H1 (cell line): Measurements from ENCODE around the gene TLE4. TPM values are rescaled to one million over a fixed set of nuclear protein-coding genes. Genes with fewer than 3 reads are reported as not detected.
A peak's percentile ranks its signal among the peaks of the same experiment; 100 is the strongest.

ENCODE experiments used
- CTCF ChIA-PET: fragments of 300-600 bp; sonication (Branson Sonifier 250); formaldehyde crosslinking; loops from one replicate; lab custom pipeline; 2021; ENCODE audit not compliant: partially characterized antibody; lab: Charles Lee
- POLR2A ChIA-PET: fragments of 300-600 bp; sonication (Branson Sonifier 250); formaldehyde crosslinking; loops from one replicate; lab custom pipeline; 2021; ENCODE audit warnings: inconsistent platforms; ENCODE audit not compliant: partially characterized antibody; lab: Charles Lee
- DNase-seq, 2 experiments: peaks; one replicate each; pipeline versions ENCODE4 v3.0.0 to v3.0.0-alpha.2; 2010 to 2022; ENCODE audit warnings: low spot score in 2 of 2, low read depth in 1 of 2, mixed read lengths in 1 of 2
- FAIRE-seq: peaks from 2 replicates; lab custom pipeline; 2011; peaks lifted over from hg19 to GRCh38; lab: Jason Lieb, UNC
- H2AFZ ChIP-seq: 2 replicates; pipeline ENCODE4 v1.8.1; 2012; ENCODE audit warnings: low read length, inconsistent platforms
- H2AK5ac ChIP-seq: 2 replicates; pipeline ENCODE4 v1.6.1; 2013; ENCODE audit warnings: low read depth, low read length
- H2BK120ac ChIP-seq: replicated peaks from 2 replicates; pipeline ENCODE3; 2013; ENCODE audit warnings: low read depth, low read length, inconsistent platforms
- H2BK12ac ChIP-seq: 2 replicates; pipeline ENCODE4 v1.6.1; 2013; ENCODE audit warnings: low read depth, low read length
- H2BK15ac ChIP-seq: 2 replicates; pipeline ENCODE4 v1.6.1; 2013; ENCODE audit warnings: low read length
- H2BK20ac ChIP-seq: 2 replicates; pipeline ENCODE4 v1.6.1; 2013; ENCODE audit warnings: low read length
- H2BK5ac ChIP-seq: 2 replicates; pipeline ENCODE4 v1.6.1; 2013; ENCODE audit warnings: low read depth, low read length
- H3K14ac ChIP-seq: 2 replicates; pipeline ENCODE4 v1.6.1; 2013; ENCODE audit warnings: inconsistent platforms; ENCODE audit not compliant: insufficient read length
- H3K18ac ChIP-seq: 2 replicates; pipeline ENCODE4 v1.6.1; 2013; ENCODE audit warnings: low read length; ENCODE audit errors: extremely low read depth
- H3K23ac ChIP-seq: 2 replicates; pipeline ENCODE4 v1.6.1; 2013; ENCODE audit warnings: inconsistent platforms; ENCODE audit not compliant: insufficient read length
- H3K23me2 ChIP-seq: 2 replicates; pipeline ENCODE4 v1.6.1; 2013; ENCODE audit warnings: low read depth, low read length
- H3K27ac ChIP-seq: 2 replicates; pipeline ENCODE4 v1.6.1; 2011; ENCODE audit warnings: low read depth, low read length, inconsistent platforms
- H3K27me3 ChIP-seq, 4 experiments: replicated peaks in 1 of 4; 1 replicate in 1 of 4; 2 replicates in 3 of 4; pipeline versions ENCODE4 v1.6.1 to v1.8.1; 2011 to 2013; ENCODE audit warnings: low read length in 3 of 4, mild to moderate bottlenecking in 3 of 4, inconsistent platforms in 2 of 4, mixed read lengths in 2 of 4, moderate library complexity in 1 of 4; ENCODE audit not compliant: control insufficient read depth in 3 of 4, insufficient read depth in 3 of 4; ENCODE audit errors: extremely low read depth in 1 of 4
- H3K36me3 ChIP-seq, 4 experiments: 2 replicates each; pipeline versions ENCODE4 v1.6.1 to v1.8.1; 2011 to 2013; ENCODE audit warnings: mild to moderate bottlenecking in 4 of 4, low read length in 3 of 4, moderate library complexity in 2 of 4, control low read depth in 1 of 4, inconsistent platforms in 1 of 4; ENCODE audit not compliant: insufficient read depth in 4 of 4, control insufficient read depth in 2 of 4
- H3K4ac ChIP-seq: replicated peaks from 2 replicates; pipeline ENCODE3; 2013; ENCODE audit warnings: low read length, low read depth, mixed read lengths, inconsistent platforms; ENCODE audit not compliant: insufficient read length
- H3K4me1 ChIP-seq, 4 experiments: replicated peaks in 1 of 4; 1 replicate in 1 of 4; 2 replicates in 3 of 4; pipeline versions ENCODE4 v1.6.1 to v1.8.1; 2011 to 2013; ENCODE audit warnings: low read length in 3 of 4, inconsistent platforms in 2 of 4, mixed read lengths in 1 of 4; ENCODE audit not compliant: insufficient read depth in 4 of 4, control insufficient read depth in 3 of 4
- H3K4me2 ChIP-seq, 2 experiments: 2 replicates each; pipeline versions ENCODE4 v1.6.1 to v1.8.1; 2011 to 2013; ENCODE audit warnings: low read depth in 2 of 2, low read length in 2 of 2, control low read depth in 1 of 2, inconsistent platforms in 1 of 2, mild to moderate bottlenecking in 1 of 2; ENCODE audit not compliant: insufficient read depth in 1 of 2
- H3K4me3 ChIP-seq, 4 experiments: fragments of 200-600, 300-600 bp in 1 of 4; sonication (generic), shearing (Covaris generic), sonication (Bioruptor Twin) in 1 of 4; 2 replicates each; pipeline versions ENCODE4 v1.5.1 to v1.8.1; 2011 to 2016; ENCODE audit warnings: low read length in 4 of 4, low read depth in 3 of 4, control low read depth in 2 of 4, inconsistent platforms in 2 of 4, mild to moderate bottlenecking in 2 of 4, mixed read lengths in 1 of 4, moderate library complexity in 1 of 4; ENCODE audit not compliant: insufficient read depth in 2 of 4; ENCODE audit errors: extremely low read depth in 1 of 4
- H3K56ac ChIP-seq: replicated peaks from 2 replicates; pipeline ENCODE3; 2013; ENCODE audit warnings: low read depth, mild to moderate bottlenecking, mixed read lengths, low read length, inconsistent platforms; ENCODE audit not compliant: insufficient read length
- H3K79me1 ChIP-seq: 2 replicates; pipeline ENCODE4 v1.6.1; 2013; ENCODE audit warnings: low read depth, low read length, control low read depth
- H3K79me2 ChIP-seq, 2 experiments: 2 replicates each; pipeline versions ENCODE4 v1.6.1 to v1.8.1; 2012 to 2013; ENCODE audit warnings: low read length in 2 of 2, mild to moderate bottlenecking in 2 of 2, inconsistent platforms in 1 of 2; ENCODE audit not compliant: insufficient read depth in 2 of 2, control insufficient read depth in 1 of 2
- H3K9ac ChIP-seq, 4 experiments: replicated peaks in 1 of 4; 1 replicate in 1 of 4; 2 replicates in 3 of 4; pipeline versions ENCODE4 v1.6.1 to v1.8.1; 2011 to 2013; ENCODE audit warnings: low read depth in 3 of 4, low read length in 3 of 4, control low read depth in 2 of 4, mild to moderate bottlenecking in 2 of 4, moderate library complexity in 2 of 4, inconsistent platforms in 1 of 4; ENCODE audit errors: extremely low read depth in 1 of 4
- H3K9me3 ChIP-seq, 2 experiments: 2 replicates each; pipeline versions ENCODE4 v1.6.1 to v1.8.1; 2012 to 2013; ENCODE audit warnings: mild to moderate bottlenecking in 2 of 2, moderate library complexity in 2 of 2, control low read depth in 1 of 2, inconsistent platforms in 1 of 2, low read depth in 1 of 2, low read length in 1 of 2, mixed read lengths in 1 of 2; ENCODE audit not compliant: insufficient read depth in 2 of 2
- H4K20me1 ChIP-seq, 2 experiments: replicated peaks in 1 of 2; 2 replicates each; pipeline versions ENCODE3 to v1.8.1; 2011 to 2013; ENCODE audit warnings: inconsistent platforms in 2 of 2, low read length in 2 of 2, mild to moderate bottlenecking in 1 of 2; ENCODE audit not compliant: insufficient read depth in 2 of 2, control insufficient read depth in 1 of 2
- H4K5ac ChIP-seq: 2 replicates; pipeline ENCODE4 v1.6.1; 2013; ENCODE audit warnings: low read length, low read depth, mixed read lengths, inconsistent platforms; ENCODE audit not compliant: insufficient read length
- H4K8ac ChIP-seq: 2 replicates; pipeline ENCODE4 v1.8.0; 2013; ENCODE audit warnings: mild to moderate bottlenecking, moderate library complexity, low read length, inconsistent platforms; ENCODE audit not compliant: insufficient read depth; ENCODE audit errors: extremely low read depth
- H4K91ac ChIP-seq: replicated peaks from 2 replicates; pipeline ENCODE3; 2013; ENCODE audit warnings: low read length, mixed read lengths, inconsistent platforms; ENCODE audit not compliant: insufficient read length
- KDM1A ChIP-seq: fragments of 200-600, 300-600 bp; sonication (generic); IDR thresholded peaks from 2 replicates; pipeline ENCODE4 v1.7.1; 2016; ENCODE audit warnings: mild to moderate bottlenecking, low read length, borderline replicate concordance
- MAFK ChIP-seq: IDR thresholded peaks from 2 replicates; pipeline ENCODE4 v1.6.1; 2012; ENCODE audit warnings: low read depth, mild to moderate bottlenecking, improper control_type of control experiment, low read length
- SP2 ChIP-seq: IDR thresholded peaks from 2 replicates; pipeline ENCODE4 v1.6.1; 2012; ENCODE audit warnings: mild to moderate bottlenecking, low read length, inconsistent platforms
- WGBS, 2 experiments: shearing (Covaris generic) in 1 of 2; methylation state at CpG; one replicate each; pipeline versions ENCODE4 v1.1.6 to v1.1.7; 2013 to 2015; ENCODE audit warnings: low lambda C conversion rate in 2 of 2, mixed read lengths in 2 of 2, inconsistent platforms in 1 of 2, low coverage in 1 of 2, missing lambda C conversion rate in 1 of 2; ENCODE audit not compliant: insufficient replicate concordance in 2 of 2, insufficient coverage in 1 of 2, insufficient read length in 1 of 2; ENCODE audit errors: extremely low coverage in 1 of 2, missing lambda C conversion rate in 1 of 2; 5-methylcytosine and 5-hydroxymethylcytosine counted together
- polyA plus RNA-seq, 7 experiments: library from polyadenylated mRNA; depleted of rRNA in 3 of 7; stranded (reverse) in 5 of 7; unstranded in 2 of 7; fragments of >200 nt in 5 of 7; fragments of 200-250 nt in 2 of 7; gene quantifications; 1 replicate in 5 of 7; 2 replicates in 1 of 7; 4 replicates in 1 of 7; pipeline versions ENCODE4 v1.2.1 to v1.2.3, GENCODE V29; 2011 to 2013; ENCODE audit warnings: missing spikeins in 2 of 7, mixed read lengths in 2 of 7
- total RNA-seq: library from RNA; stranded (reverse); fragmentation: NEBNext Ultra II Directional; extraction: Animal tissue kit (Norgen Biotek cat#: 25700); gene quantifications from 2 replicates; pipeline ENCODE4 v1.2.1, GENCODE V29; 2021

TLE4 gene
- total and polyA plus RNA-seq, 2 of the 8 experiments (the other 6 are each of a cell fraction or from before 2014, with no cell fraction given): 32.4 to 36.9 TPM

DNA sequence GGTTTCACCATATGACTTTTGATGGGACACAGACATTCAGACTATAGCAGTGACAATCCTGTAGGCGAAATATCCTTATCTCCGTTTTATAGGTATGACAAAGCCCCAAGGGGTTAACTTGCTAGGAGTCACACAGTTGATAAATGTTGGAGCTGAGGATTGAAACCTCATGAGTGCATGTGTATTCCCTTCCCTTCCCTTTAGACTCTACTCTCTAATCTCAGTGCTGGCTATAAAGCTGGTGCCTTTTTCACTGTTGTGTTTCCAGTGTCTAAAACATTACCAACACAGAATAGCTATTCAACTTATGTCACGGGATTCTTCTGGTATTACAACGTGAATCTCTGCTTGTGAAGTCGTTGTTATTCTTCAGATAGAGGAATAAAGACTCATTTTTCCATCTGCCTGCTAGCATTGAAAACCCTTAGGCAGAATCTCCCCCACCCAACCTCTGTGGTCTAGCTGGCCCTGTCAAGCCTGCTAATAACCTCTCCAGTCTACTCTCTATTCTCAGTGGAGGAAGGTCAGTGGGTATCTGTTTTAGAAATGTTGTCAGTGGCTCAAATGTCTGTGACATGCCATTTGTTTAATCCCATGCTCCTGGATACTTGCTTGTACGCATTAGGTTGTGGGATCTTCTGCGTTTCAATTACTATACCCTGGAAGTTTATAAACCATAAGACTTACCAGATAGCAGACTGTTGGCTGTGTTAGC, 121.2 kb downstream of the TLE4 start:
- H3K56ac ChIP-seq: no peak overlapping the region
- no peak overlapping the region for H2AK5ac ChIP-seq
- no peaks in the 10 kb centered on the region for H3K36me3 ChIP-seq
- H4K91ac ChIP-seq: no peak overlapping the region
- no peaks in the 10 kb centered on the region for H3K79me1 ChIP-seq
- H2BK12ac ChIP-seq: no peak overlapping the region
- no peak overlapping the region for H3K27ac ChIP-seq
- H3K4me1 ChIP-seq: peaks cover 7 to 33% (median 26%) of the 10 kb centered on the region in 4 experiments; a peak in 6 of 7 replicates
- H2BK120ac ChIP-seq: no peak overlapping the region
- DNase-seq: no peak
- H4K8ac ChIP-seq: no peak overlapping the region
- no peak overlapping the region for H3K14ac ChIP-seq
- ChIA-PET CTCF (interaction anchor here (0.7 to 1.4 kb wide), 4 partner anchors 16 to 369 kb away, joined by 3 read pairs; no protein-coding TSS in a partner anchor), POLR2A (interaction anchor here (1.6 kb wide), 1 partner anchor 123 kb away, joined by 4 read pairs; no protein-coding TSS in a partner anchor)
- peaks cover 0 to 14% of the 10 kb centered on the region in 2 experiments; a peak in 1 of 4 replicates for H3K79me2 ChIP-seq
- no peak overlapping the region for H3K9ac ChIP-seq
- H3K23ac ChIP-seq: no peak overlapping the region
- no peak overlapping the region for H3K18ac ChIP-seq
- H3K4ac ChIP-seq: no peak overlapping the region
- H4K20me1 ChIP-seq: peaks cover 0 to 3% of the 10 kb centered on the region in 2 experiments
- H2AFZ ChIP-seq: no peak overlapping the region
- no peak overlapping the region for H2BK5ac ChIP-seq
- 74% methylated on average over 7 of the region's 7 CpGs; no CpG with 5 or more reads in 1 of the 2 experiments for WGBS, 2 experiments
- H3K4me3 ChIP-seq: no peak overlapping the region
- TF ChIP-seq MAFK: no peak
- no peak for TF ChIP-seq SP2
- no peak for TF ChIP-seq KDM1A
- TF ChIP-seq, all 59 proteins: peak for 0
- H2BK15ac ChIP-seq: no peak overlapping the region
- H3K9me3 ChIP-seq: no peaks in the 10 kb centered on the region
- H2BK20ac ChIP-seq: 0 out of 2 replicates have a peak overlapping the region, but pooled peaks have one; percentile 6
- no peaks in the 10 kb centered on the region for H3K23me2 ChIP-seq
- H3K4me2 ChIP-seq: no peak overlapping the region; a peak in 1 of 4 replicates
- no peak overlapping the region for H4K5ac ChIP-seq
- no peaks in the 10 kb centered on the region for H3K27me3 ChIP-seq
- FAIRE-seq: no peak
